ENCODE measurements around the gene TTC21B.
"Not testable (repeated sequence)": the region's sequence is repeated elsewhere in the genome, so short reads cannot be mapped to it uniquely, and the experiment has no call there.

The TTC21B gene

DNA sequence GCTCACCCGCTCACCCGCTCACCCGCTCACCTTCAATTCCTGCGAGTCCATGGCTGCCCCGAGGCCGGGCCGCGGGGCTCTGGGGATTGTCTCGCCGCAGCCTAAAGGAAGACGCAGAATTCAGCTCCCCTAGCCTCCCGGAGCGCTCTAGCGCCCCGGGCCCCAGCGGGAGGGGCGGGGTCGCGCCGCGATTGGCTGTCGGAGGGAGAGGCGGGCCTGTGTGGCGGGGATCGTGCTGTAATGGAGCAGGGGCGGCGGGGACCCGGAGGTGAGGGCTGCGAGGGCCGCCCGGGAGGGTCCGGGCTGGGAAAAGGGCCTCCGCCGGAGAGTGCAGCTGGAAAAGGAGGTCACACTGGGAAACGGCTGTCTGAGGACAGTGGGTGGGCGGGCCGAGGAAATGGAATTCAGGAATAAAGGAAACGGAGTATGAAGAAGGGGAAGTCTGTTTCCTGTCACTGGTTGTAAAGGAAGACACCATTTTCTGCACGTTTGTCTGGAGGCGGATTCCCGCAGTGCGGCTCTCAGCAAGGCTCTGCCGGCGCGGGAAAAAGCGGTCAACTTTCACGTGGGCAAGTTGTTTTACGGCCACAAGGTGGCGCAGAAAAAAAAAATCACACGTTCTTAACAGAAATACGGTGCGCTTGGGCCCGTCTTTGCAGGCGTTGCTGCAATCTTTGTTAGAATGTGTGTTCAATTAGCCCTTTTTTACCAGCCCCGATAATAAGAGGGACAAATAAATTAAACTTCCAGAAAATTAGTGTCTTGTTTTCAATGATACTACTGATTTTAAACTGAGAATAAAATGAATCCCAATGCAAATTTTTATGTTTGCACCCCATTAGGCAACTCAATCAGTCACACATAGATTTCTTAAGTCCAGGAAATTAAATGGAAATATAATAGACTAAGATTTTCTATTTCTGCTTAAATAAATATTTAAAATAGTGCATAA, at the start of gene TTC21B:
Gene TTC21B (minus strand): TSS at position 122 of the 952 bp plus-strand sequence. CDS start 71 bp downstream, at position 51.
- DNase-seq (ENCODE audit: low read depth in 3 of 3) = peak; percentile 86 to 92 (median 91)

DNA sequence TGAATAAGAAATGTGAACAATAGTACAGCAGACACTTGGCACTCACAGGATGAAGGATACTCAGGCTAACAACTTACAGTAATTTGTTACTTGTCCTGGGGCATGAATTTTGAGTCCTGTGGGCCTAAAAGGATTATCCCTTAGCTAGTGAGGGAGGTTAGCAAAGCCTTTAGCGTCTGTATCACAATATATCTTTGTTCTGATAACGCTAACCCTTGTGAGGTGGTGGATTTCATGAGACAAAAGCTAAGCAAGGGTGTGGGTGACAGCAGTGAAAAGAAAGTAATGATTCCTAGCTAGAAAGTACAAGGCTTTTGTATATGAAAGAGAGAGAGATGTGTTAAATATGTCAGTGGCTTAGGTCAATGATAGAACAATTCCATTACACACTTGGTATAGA, 46.8 kb upstream of the TTC21B start:
- DNase-seq (ENCODE audit: low read depth in 3 of 3) = no peak

DNA sequence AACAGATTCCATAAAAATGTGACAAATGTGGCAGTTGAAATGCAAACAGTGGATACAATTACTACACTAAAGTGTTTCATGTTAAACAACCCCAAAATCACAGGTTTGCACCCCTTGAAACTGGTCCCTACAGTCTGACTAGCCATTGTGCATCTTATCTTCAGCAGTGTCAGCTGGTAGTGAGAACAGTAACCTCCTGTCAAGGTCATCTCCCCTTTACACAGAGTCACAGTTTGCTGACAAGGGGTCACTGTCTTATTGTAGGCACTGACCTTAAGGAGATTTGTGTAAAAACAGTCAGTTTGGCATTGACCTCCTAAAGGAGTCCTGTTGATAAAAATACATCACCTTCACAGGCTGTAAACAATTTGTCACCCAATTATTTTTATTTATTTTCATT, 37.3 kb upstream of the TTC21B start:
- DNase-seq (ENCODE audit: low read depth in 3 of 3) = no peak

DNA sequence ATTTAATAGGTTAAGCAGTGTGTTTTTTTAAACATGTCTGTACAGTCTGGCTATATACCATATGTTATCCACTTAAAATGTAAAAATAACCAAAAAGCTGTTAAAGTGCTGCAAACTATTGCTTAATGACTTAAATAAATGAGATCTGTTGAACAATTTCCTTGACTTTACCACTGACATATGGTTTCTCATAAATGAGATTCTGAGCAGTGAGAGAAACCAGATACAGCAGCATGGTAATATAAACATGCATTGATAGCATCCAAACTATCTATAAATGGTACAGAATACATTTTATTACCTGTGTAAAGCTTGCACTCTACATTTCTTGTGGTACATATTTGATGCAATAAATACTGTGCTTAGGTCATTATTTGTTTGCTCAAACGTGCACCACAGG, 36.3 kb upstream of the TTC21B start:
- DNase-seq (ENCODE audit: low read depth in 3 of 3) = no peak

DNA sequence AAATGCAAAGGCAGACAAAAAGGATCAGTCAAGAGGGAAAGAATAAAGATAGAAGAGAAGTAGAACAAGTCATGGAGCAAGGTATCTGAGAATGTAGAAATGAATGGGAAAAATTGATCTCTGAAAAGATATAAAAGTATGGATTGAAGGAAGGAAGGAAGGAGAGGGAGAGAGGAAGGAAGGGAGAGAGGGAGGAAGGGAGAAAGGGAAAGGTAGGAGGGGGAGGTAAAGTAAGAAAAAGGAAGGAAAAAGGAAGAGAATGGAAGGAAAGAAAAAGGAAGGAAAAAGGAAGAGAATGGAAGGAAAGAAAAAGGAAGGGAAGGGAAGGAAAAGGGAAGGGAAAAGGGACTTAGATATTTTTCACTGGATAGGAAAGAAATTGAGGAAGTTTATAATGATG, 31.5 kb upstream of the TTC21B start:
- no peak for DNase-seq (ENCODE audit: low read depth in 3 of 3)

DNA sequence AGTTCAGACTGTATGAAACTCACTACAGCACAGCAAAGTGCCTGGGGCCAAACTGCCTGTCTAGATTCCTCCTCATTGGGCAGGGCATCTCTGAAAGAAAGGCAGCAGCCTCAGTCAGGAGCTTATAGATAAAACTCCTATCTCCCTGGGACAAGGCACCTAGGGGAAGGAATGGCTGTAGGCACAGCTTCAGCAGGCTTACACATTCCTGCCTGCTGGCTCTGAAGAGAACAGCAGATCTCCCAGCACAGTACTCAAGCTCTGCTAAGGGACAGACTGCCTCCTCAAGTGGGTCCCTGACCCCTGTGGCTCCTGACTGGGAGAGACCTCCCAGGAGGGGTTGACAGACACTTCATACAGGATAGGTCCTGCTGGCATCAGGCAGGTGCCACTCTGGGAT, 18.6 kb upstream of the TTC21B start:
- DNase-seq (ENCODE audit: low read depth in 3 of 3) = not testable (repeated sequence)

DNA sequence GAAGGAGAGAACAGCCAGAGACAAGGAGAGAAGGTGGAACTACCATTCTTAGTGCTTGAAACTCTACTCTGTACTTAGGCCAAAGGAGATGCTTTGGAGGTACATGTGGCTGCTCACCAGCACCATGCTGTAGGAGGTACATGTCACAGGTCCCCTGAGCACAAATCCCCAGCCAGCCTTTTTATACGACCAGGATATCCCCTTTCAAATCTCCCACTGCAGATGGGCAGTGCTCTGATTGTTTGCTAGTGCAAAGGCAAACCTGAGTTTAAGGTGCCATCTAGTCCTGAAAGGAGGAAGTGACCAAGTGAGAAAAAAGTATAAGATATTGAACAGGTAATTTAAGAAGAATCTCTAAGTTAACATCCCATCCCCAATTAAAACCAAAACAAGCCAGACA, 17.1 kb upstream of the TTC21B start:
- DNase-seq (ENCODE audit: low read depth in 3 of 3) = no peak

DNA sequence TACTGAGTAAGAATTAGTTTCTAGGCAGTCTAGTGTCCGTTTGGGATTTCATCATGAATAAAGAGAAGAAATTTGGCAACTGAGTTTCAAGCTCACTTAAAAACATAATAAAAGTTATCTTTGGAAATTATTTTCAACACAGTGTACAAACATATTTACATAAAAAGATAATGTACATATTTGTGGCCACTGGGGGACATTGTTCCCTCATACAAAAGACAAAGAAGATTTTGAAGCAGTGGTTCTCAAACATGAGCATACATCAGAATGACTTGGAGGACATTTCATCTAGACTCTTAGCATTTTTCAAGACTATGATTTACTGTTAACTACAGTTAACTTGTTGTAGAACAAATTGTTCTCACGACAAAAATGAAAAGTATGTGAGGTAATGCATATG, 15.7 kb upstream of the TTC21B start:
- DNase-seq (ENCODE audit: low read depth in 3 of 3) = no peak

DNA sequence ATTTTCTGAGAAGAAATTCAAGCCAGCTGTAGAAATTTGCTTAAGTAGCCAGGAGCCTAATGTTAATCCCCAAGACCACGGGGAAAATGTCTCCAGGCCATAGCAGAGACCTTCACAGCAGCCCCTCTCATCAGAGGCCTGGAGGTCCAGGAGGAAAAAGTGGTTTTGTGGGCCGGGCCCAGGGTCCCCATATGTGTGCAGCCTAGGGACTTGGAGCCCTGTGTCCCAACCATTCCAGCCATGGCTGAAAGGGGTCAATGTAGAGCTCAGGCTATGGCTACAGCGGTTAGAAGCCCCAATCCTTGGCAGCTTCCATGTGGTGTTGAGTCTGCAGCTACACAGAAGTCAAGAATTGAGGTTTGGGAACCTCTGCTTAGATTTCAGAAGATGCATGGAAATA, 14.2 kb upstream of the TTC21B start:
- DNase-seq (ENCODE audit: low read depth in 3 of 3) = no peak

DNA sequence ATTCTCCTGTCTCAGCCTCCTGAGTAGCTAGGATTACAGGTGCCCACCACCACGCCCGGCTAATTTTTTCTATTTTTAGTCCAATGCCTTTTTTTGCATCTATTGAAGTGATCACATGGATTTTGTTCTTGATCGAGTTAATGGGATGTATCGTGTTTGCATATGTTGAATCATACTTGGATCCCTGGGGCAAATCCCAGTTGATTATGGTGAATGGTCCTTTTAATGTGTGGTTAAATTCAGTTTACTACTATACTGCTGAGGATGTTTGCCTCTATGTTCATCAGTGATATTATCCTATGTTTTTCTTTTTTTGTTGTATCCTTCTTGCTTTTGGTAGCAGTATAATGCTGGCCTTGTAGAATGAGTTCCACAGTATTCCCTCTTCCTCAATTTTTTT, 8.2 kb upstream of the TTC21B start:
- DNase-seq (ENCODE audit: low read depth in 3 of 3) = no peak

DNA sequence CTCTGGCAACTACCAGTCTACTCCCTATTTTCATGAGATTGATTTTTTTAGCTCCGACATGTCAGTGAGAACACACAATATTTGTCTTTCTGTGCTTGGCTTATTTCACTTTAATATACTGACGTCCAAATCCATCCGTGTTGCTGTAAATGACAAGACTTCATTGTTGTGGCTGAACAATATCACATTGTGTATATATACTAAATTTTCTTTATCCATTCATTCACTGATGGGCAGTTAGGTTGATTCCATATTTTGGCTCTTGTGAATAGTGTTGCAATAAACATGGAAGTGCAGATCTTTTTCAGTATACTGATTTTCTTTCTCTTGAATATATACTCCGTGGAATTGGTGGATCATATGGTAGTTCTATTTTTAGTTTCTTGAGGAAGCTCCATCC, 5.8 kb upstream of the TTC21B start:
- DNase-seq (ENCODE audit: low read depth in 3 of 3) = no peak

DNA sequence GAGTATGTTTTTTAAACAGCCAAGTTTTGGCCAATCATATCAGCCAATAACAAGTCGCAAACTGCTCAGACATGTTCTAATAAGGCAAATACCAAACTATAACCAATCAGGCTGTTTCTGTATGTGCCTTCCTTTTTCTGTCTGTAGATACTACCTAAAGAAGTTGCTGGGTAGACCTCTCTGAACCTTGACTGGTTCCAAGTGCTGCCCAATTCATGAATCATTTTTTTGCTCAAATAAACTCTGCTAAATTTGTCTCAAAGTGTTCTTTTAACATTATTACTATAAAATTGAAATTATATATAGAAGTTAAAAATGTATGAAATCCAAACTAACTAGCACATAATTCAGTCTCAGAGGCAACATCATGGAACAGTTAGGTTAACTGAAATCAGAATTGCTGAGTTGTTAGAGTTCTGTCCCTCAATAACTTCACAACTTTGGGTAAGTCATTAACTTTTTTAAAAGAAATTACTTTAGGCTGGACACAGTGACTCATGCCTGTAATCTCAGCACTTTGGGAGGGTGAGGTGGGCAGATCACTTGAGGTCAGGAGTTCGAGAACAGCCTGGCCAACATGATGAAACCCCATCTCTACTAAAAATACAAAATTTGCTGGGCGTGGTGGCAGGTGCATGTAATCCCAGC, 4.9 kb upstream of the TTC21B start:
- DNase-seq (ENCODE audit: low read depth in 3 of 3) = no peak

DNA sequence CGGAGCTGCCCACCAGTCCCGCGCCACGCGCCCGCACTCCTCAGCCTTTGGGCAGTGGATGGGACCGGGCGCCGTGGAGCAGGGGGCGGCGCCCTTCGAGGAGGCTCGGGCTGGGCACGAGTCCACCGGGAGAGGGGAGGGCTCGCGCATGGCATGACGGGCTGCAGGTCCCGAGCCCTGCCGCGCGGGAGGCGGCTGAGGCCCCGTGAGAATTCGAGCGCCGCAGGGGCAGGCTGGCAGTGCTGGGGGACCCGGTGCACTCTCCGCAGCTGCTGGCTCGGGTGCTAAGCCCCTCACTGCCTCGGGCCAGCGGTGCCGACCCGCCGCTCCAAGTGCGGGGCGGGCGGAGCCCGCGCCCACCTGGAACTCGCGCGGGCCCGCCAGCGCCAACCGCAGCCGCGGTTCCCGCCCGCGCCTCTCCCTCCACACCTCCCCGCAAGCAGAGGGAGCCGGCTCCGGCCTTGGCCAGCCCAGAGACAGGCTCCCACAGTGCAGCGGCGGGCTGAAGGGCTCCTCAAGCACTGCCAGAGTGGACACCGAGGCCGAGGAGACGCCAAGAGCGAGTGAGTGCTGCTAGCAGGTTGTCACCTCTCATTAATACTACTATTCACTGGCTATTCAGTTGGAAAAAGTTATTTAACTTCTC, 3.6 kb upstream of the TTC21B start:
- no peak for DNase-seq (ENCODE audit: low read depth in 3 of 3)

DNA sequence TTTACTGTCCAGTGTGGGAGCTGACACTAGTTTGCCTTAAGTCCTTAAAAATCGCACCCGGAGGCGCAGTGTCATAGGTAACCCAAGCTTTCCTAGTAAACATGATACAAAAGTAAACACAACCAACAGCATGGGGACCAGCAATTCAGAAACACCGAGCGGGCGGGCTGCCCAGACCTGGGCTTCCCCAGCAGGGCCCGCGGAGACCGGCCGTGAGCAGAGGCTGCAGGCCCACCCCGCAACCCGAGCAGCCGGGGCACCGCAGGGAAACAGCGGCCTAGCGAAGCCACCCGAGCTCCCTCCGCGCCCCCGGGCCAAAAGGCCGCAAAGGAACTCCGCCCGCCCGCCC, 296 bp downstream of the TTC21B start:
- DNase-seq (ENCODE audit: low read depth in 3 of 3) = no peak

DNA sequence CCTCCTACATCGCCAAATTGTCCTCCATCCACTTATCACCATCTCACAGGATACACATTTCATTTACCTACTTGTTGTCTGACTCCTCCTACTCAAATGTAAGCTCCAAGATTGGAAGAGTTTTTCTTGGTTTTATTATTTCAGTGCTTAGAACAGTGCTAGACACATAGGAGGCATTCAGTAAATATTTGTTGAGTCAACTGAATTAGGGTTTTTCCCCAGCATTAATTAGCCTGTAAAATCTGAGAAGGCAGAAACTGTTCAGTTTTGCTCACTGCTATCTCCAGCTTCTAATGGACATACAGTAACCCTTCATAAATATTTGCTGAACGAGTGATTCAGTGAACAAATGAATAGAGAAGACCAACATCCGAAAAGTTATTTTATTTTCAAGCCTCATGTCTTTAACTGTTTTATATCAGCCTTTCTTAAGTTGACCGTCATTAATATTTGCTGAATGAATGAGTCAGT, 800 bp downstream of the TTC21B start:
- no peak for DNase-seq (ENCODE audit: low read depth in 3 of 3)

DNA sequence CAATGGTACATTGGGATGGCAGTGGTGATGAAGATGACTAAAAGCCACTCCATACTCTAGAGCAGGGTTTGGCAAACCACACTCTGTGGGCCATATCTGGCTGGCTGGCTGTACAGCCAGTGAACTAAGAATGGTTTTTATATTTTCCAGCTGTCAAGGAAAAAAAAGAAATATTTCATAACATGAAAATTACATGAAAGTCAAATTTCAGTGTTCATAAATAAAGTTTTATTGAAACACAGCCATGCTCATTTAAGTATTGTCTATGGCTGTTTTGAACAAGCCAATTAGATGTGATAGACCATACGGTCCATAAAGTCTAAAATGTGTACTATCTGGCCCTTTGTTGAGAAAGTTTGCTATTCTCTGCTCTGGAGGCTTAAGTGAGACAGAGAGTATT, 1.5 kb downstream of the TTC21B start:
- no peak for DNase-seq (ENCODE audit: low read depth in 3 of 3)

DNA sequence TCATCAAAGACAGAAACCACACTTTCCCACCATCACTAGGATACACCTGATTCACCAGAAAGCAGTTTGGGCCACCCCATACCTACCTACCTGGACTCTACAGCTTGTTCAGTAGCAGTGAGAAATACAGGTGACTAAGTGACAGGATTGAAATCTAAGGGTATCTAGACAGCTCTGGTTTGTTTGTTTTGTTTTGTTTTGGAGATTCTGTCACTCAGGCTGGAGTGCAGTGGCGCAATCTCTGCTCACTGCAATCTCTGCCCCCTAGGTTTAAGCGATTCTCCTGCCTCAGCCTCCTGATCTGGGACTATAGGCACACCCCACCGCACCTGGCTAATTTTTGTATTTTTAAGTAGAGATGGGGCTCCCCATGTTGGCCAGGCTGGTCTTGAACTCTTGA, 3.1 kb downstream of the TTC21B start:
- no peak for DNase-seq (ENCODE audit: low read depth in 3 of 3)

DNA sequence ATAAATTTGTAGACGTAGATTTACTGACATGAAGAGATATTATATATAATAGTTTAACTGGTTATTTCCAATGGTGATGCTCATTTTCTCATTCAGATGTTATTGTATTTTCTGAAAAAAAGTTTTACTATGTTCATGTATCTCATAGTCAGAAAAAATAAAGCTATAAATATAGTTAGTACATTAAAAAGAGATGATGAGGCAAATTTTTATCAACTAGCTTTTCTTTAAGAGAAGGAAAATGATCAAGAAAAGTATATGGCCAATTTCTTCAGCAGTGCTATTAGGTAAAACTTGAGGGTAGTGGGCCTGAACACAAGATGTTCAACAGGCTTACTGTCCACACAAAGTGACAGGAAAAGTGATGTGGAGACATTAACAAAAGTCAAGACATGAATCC, 11.7 kb downstream of the TTC21B start:
- no peak for DNase-seq (ENCODE audit: low read depth in 3 of 3)

DNA sequence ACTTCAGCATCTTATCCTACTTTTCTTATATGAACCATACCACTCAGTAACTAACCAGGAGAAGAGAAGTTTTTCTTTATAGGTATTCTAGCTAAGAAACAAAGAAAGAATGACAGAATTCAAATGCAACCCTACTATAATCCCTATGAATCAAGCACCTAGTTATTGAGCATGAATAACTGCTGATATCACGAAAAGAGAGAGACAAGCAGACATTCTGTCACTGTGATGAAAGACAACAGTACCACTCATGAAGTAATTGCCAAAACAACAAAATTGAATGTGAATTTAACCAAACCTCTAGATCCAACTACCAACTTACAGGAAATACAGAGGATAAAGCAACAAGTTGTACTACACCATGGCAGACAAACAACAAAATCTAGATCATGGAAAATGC, 15.3 kb downstream of the TTC21B start:
- DNase-seq (ENCODE audit: low read depth in 3 of 3) = no peak

DNA sequence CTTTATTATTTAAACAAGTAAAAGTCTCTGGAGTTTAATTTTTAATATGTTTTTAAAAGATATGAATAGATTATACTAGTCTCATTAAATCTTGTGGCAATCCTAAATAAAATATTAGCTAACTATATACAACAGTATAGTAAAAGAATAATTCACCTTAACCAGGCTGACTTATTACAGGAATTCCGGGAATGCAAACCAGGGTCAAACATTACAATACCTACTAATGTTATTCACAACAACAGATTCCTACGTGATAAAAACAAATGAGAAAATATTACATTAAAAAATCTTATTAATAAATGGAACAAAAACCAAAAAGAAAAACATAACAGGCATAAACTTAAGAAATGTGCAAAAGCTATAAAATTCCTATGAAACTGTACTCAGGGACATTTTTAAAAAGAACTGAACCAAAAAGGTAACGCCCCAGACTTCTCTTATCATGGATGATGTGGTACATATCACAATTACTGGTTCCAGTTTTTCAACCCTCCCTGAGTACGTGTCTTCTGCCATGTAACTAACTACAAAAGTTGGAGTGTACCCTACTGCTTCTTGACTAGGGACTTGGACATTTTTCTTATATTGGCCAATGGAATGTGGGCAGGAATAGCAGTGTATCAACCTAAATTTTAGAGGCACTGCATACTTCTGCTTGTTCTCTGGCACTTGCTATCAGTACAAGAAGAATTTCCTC, 20.2 kb downstream of the TTC21B start:
- no peak for DNase-seq (ENCODE audit: low read depth in 3 of 3)

DNA sequence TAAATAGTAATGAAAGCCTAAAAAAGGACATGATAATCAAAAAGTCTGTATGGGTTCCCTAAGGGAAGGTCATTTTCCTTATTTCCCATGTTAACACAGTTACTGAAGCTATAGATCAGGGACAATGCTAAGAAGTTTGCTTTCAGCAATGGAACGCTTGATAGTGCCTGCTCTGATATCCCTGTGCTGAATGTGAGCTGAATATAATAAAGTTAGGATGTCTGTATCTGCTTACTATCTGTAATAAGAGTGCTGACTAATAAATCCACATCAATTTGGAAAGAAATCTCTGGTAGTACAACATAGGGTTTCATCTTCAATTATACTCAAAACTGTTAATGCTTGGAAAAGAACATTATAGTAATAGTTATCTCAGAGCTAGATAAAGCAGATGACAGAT, 25.8 kb downstream of the TTC21B start:
- no peak for DNase-seq (ENCODE audit: low read depth in 3 of 3)

DNA sequence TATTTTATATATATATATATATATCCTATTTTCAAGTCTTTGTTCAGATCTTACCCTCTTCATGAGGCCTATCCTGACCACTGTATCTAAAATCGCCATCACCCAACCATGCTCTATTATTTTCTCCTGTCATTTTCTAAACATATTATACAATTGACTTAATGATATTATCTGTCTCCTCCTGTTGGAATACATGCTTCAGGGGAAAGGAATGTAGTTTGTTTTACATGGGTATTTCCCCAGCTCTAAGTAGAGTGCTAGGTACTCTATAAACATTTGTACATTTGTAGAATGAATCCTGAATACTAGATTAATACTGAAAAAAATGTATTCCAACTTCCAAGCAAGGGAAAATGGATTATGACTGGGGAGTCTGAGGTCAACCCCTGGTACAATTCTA, 26.2 kb downstream of the TTC21B start:
- DNase-seq (ENCODE audit: low read depth in 3 of 3) = no peak

All from stimulated activated CD4-positive, alpha-beta T cell treated with anti-CD3 and anti-CD28 coated beads, TNF-alpha, amount 100 ng/mL, for 24 hours (primary cell).